HEK293 (cell line): ENCODE results near the gene TXNDC15.
A peak's percentile ranks its signal among the peaks of the same experiment; 100 is the strongest.
"Not testable (repeated sequence)": the region's sequence is repeated elsewhere in the genome, so short reads cannot be mapped to it uniquely, and the experiment has no call there.

Experiments
- CTCF ChIA-PET: fragments of 350-600 bp; formaldehyde crosslinking; extraction: SDS; loops from one replicate; lab custom pipeline; 2021; ENCODE audit warnings: antibody characterized with exemption; lab: Yijun Ruan, JAX
- POLR2A ChIA-PET: fragments of 300-600 bp; formaldehyde crosslinking; extraction: SDS; loops from one replicate; lab custom pipeline; 2020; ENCODE audit warnings: antibody characterized with exemption, inconsistent platforms; lab: Yijun Ruan, JAX
- H3K27ac ChIP-seq: fragments of 200-500 bp; sonication (Bioruptor generic); 2 replicates; pipeline ENCODE4 v1.5.1; 2014; ENCODE audit warnings: low read depth, low read length, control low read depth, inconsistent platforms; ENCODE audit errors: extremely low read depth
- H3K36me3 ChIP-seq, 2 experiments: fragments of 200-500 bp in 1 of 2; sonication (Bioruptor generic) in 1 of 2; 1 replicate in 1 of 2; 2 replicates in 1 of 2; pipeline ENCODE4 v1.5.1; 2014 to 2017; ENCODE audit warnings: inconsistent platforms in 2 of 2, low read length in 2 of 2; ENCODE audit not compliant: control insufficient read depth in 2 of 2, insufficient read depth in 1 of 2
- H3K4me1 ChIP-seq: fragments of 200-500 bp; sonication (Bioruptor generic); 2 replicates; pipeline ENCODE4 v1.5.1; 2014; ENCODE audit warnings: mild to moderate bottlenecking, low read length, inconsistent platforms; ENCODE audit not compliant: control insufficient read depth, insufficient read depth
- H3K4me3 ChIP-seq: 2 replicates; pipeline ENCODE4 v1.5.1; 2011; ENCODE audit warnings: low read depth, mild to moderate bottlenecking, control low read depth, low read length, moderate library complexity
- H3K9me3 ChIP-seq: fragments of 200-500 bp; sonication (Bioruptor generic); 2 replicates; pipeline ENCODE4 v1.5.1; 2014; ENCODE audit warnings: low read depth, low read length, inconsistent platforms; ENCODE audit not compliant: control insufficient read depth, insufficient read depth
- GLI2 ChIP-seq: fragments of 450-650 bp; formaldehyde crosslinking; IDR thresholded peaks from 2 replicates; pipeline ENCODE4; 2017; ENCODE audit warnings: missing biosample characterization, missing genetic modification characterization, low read depth, borderline replicate concordance
- ZBTB8A ChIP-seq: fragments of 450-650 bp; formaldehyde crosslinking; IDR thresholded peaks from 2 replicates; pipeline ENCODE4 v1.5.1; 2016; ENCODE audit warnings: missing biosample characterization, missing genetic modification characterization
- ZFP37 ChIP-seq: fragments of 450-650 bp; formaldehyde crosslinking; IDR thresholded peaks from 2 replicates; pipeline ENCODE4 v1.5.1; 2016; ENCODE audit warnings: missing biosample characterization, missing genetic modification characterization
- ZNF140 ChIP-seq: fragments of 450-650 bp; formaldehyde crosslinking; IDR thresholded peaks from 2 replicates; pipeline ENCODE4 v1.5.1; 2016; ENCODE audit warnings: missing biosample characterization, missing genetic modification characterization
- ZNF202 ChIP-seq: fragments of 450-650 bp; formaldehyde crosslinking; IDR thresholded peaks from 2 replicates; pipeline ENCODE4 v1.5.1; 2016; ENCODE audit warnings: missing biosample characterization, missing genetic modification characterization, borderline replicate concordance
- ZNF266 ChIP-seq: fragments of 450-650 bp; formaldehyde crosslinking; IDR thresholded peaks from 2 replicates; pipeline ENCODE4 v1.5.1; 2016; ENCODE audit warnings: missing biosample characterization, missing genetic modification characterization, low read depth
- ZNF292 ChIP-seq: fragments of 450-650 bp; formaldehyde crosslinking; IDR thresholded peaks from 2 replicates; pipeline ENCODE4 v1.5.1; 2016; ENCODE audit warnings: low read depth, missing biosample characterization, missing genetic modification characterization, borderline replicate concordance
- ZNF394 ChIP-seq: fragments of 450-650 bp; formaldehyde crosslinking; IDR thresholded peaks from 2 replicates; pipeline ENCODE4 v1.5.1; 2016; ENCODE audit warnings: missing biosample characterization, missing genetic modification characterization, mild to moderate bottlenecking, moderate library complexity, borderline replicate concordance
- ZNF426 ChIP-seq: fragments of 450-650 bp; formaldehyde crosslinking; IDR thresholded peaks from 2 replicates; pipeline ENCODE4 v1.5.1; 2017; ENCODE audit warnings: missing biosample characterization, missing genetic modification characterization, mild to moderate bottlenecking, inconsistent platforms, moderate library complexity
- ZNF433 ChIP-seq: fragments of 450-650 bp; formaldehyde crosslinking; IDR thresholded peaks from 2 replicates; pipeline ENCODE4 v1.5.1; 2016; ENCODE audit warnings: missing biosample characterization, missing genetic modification characterization, low read depth
- ZNF501 ChIP-seq: fragments of 450-650 bp; formaldehyde crosslinking; IDR thresholded peaks from 2 replicates; pipeline ENCODE4 v1.5.1; 2016; ENCODE audit warnings: missing biosample characterization, missing genetic modification characterization
- ZNF510 ChIP-seq: fragments of 450-650 bp; formaldehyde crosslinking; IDR thresholded peaks from 2 replicates; pipeline ENCODE4 v1.5.1; 2018; ENCODE audit warnings: mild to moderate bottlenecking, missing genetic modification characterization, missing biosample characterization; ENCODE audit not compliant: insufficient replicate concordance
- ZNF518A ChIP-seq: fragments of 450-650 bp; formaldehyde crosslinking; conservative IDR thresholded peaks from 2 replicates; pipeline ENCODE4 v1.5.1; 2016; ENCODE audit warnings: low read depth, missing biosample characterization, missing genetic modification characterization
- ZNF558 ChIP-seq: fragments of 450-650 bp; formaldehyde crosslinking; IDR thresholded peaks from 2 replicates; pipeline ENCODE4 v1.5.1; 2016; ENCODE audit warnings: missing biosample characterization, missing genetic modification characterization
- ZNF596 ChIP-seq: fragments of 450-650 bp; IDR thresholded peaks from 2 replicates; pipeline ENCODE4 v1.5.0; 2018; ENCODE audit warnings: missing biosample characterization, mild to moderate bottlenecking, missing genetic modification characterization, moderate library complexity
- ZNF623 ChIP-seq: fragments of 450-650 bp; formaldehyde crosslinking; IDR thresholded peaks from 2 replicates; pipeline ENCODE4 v1.5.1; 2016; ENCODE audit warnings: missing biosample characterization, missing genetic modification characterization
- ZNF654 ChIP-seq: fragments of 450-650 bp; formaldehyde crosslinking; IDR thresholded peaks from 2 replicates; pipeline ENCODE4 v1.5.1; 2016; ENCODE audit warnings: low read depth, missing biosample characterization, missing genetic modification characterization
- ZNF664 ChIP-seq: fragments of 450-650 bp; formaldehyde crosslinking; IDR thresholded peaks from 2 replicates; pipeline ENCODE4 v1.5.1; 2016; ENCODE audit warnings: missing biosample characterization, missing genetic modification characterization
- ZNF791 ChIP-seq: fragments of 450-650 bp; formaldehyde crosslinking; IDR thresholded peaks from 2 replicates; pipeline ENCODE4 v1.5.1; 2016; ENCODE audit warnings: missing biosample characterization, missing genetic modification characterization
- ZXDB ChIP-seq: fragments of 450-650 bp; formaldehyde crosslinking; IDR thresholded peaks from 2 replicates; pipeline ENCODE4 v1.5.1; 2016; ENCODE audit warnings: missing biosample characterization, missing genetic modification characterization
- TF ChIP-seq, protein P1 (sequence below): fragments of 450-650 bp; formaldehyde crosslinking; conservative IDR thresholded peaks from 2 replicates; pipeline ENCODE4 v1.5.1; 2016; ENCODE audit warnings: low read depth, missing biosample characterization, missing genetic modification characterization
- TF ChIP-seq, protein P2 (sequence below): fragments of 450-650 bp; formaldehyde crosslinking; IDR thresholded peaks from 2 replicates; pipeline ENCODE4 v1.5.1; 2016; ENCODE audit warnings: missing biosample characterization, missing genetic modification characterization

Gene TXNDC15

DNA sequence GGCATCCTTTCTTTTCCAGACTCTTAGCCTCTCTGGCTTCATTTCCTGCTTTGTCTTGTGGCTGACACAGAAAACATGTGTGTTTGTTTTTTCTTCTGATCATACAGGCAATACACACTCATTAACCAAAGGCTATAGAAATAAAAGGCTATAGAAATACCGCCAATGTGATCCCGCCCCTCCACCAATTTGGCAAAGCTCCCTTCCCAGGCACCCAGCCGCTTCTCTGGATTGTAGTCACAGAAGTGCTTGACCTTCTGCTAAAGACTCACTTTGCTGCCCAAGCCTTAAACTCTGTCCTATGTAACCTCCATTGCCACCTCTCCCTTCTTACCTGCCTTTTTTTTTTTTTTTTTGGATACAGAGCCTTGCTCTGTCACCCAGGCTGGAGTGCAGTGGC is 5.3 kb downstream of the TXNDC15 start (continued):
- TF ChIP-seq ZBTB8A (0 out of 2 replicates have a peak, but pooled peaks have one; percentile 16), ZNF596 (tag by site-specific recombination) (no peak), ZFP37 (tag by site-specific recombination) (no peak)

GRCh38 chr5:134880937-134881336 is 6.8 kb downstream of the TXNDC15 start:
- H3K27ac ChIP-seq, H3K9me3 ChIP-seq, POLR2A ChIA-PET: not testable (repeated sequence)

GRCh38 chr5:134881711-134882110 is 7.5 kb downstream of the TXNDC15 start:
- CTCF ChIA-PET, POLR2A ChIA-PET, H3K4me1 ChIP-seq, H3K36me3 ChIP-seq, H3K4me3 ChIP-seq, H3K9me3 ChIP-seq, H3K27ac ChIP-seq: not testable (repeated sequence)

More at GRCh38 chr5:134880937-134881336, 6.8 kb downstream of the TXNDC15 start:
- H3K4me1 ChIP-seq, CTCF ChIA-PET, H3K4me3 ChIP-seq: not testable (repeated sequence)
- H3K36me3 ChIP-seq, result peaks cover 0 to 12% of the 10 kb centered on the region in 2 experiments; a peak in 1 of 3 replicates
- TF ChIP-seq ZNF266 (peak; percentile 82), ZNF501 (tag by site-specific recombination) (0 out of 2 replicates have a peak, but pooled peaks have one; percentile 52), ZNF664 (tag by site-specific recombination) (0 out of 2 replicates have a peak, but pooled peaks have one; percentile 44), ZBTB8A (peak; percentile 57), ZNF791 (tag by site-specific recombination) (peak; percentile 64; the same call in 1 of the 2 replicates), ZNF623 (tag by site-specific recombination) (peak; percentile 62), ZNF394 (tag by site-specific recombination) (peak; percentile 89; the same call in 1 of the 2 replicates), ZNF510 (tag by site-specific recombination) (peak; percentile 70), ZNF426 (tag by site-specific recombination) (peak; percentile 77), ZNF140 (peak; percentile 77), ZNF292 (tag by site-specific recombination) (0 out of 2 replicates have a peak, but pooled peaks have one; percentile 70), ZNF558 (peak; percentile 66), ZNF433 (tag by site-specific recombination) (peak; percentile 25; the same call in 1 of the 2 replicates), ZNF518A (peak; percentile 85), ZNF202 (0 out of 2 replicates have a peak, but pooled peaks have one; percentile 40), ZXDB (tag by site-specific recombination) (peak; percentile 60), GLI2 (tag by site-specific recombination) (peak; percentile 34; the same call in 1 of the 2 replicates), ZNF654 (tag by site-specific recombination) (peak; percentile 30; the same call in 1 of the 2 replicates)
- TF ChIP-seq, protein P1, sequence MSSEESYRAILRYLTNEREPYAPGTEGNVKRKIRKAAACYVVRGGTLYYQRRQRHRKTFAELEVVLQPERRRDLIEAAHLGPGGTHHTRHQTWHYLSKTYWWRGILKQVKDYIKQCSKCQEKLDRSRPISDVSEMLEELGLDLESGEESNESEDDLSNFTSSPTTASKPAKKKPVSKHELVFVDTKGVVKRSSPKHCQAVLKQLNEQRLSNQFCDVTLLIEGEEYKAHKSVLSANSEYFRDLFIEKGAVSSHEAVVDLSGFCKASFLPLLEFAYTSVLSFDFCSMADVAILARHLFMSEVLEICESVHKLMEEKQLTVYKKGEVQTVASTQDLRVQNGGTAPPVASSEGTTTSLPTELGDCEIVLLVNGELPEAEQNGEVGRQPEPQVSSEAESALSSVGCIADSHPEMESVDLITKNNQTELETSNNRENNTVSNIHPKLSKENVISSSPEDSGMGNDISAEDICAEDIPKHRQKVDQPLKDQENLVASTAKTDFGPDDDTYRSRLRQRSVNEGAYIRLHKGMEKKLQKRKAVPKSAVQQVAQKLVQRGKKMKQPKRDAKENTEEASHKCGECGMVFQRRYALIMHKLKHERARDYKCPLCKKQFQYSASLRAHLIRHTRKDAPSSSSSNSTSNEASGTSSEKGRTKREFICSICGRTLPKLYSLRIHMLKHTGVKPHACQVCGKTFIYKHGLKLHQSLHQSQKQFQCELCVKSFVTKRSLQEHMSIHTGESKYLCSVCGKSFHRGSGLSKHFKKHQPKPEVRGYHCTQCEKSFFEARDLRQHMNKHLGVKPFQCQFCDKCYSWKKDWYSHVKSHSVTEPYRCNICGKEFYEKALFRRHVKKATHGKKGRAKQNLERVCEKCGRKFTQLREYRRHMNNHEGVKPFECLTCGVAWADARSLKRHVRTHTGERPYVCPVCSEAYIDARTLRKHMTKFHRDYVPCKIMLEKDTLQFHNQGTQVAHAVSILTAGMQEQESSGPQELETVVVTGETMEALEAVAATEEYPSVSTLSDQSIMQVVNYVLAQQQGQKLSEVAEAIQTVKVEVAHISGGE (tag by site-specific recombination), result peak; percentile 75
- TF ChIP-seq, protein P2, sequence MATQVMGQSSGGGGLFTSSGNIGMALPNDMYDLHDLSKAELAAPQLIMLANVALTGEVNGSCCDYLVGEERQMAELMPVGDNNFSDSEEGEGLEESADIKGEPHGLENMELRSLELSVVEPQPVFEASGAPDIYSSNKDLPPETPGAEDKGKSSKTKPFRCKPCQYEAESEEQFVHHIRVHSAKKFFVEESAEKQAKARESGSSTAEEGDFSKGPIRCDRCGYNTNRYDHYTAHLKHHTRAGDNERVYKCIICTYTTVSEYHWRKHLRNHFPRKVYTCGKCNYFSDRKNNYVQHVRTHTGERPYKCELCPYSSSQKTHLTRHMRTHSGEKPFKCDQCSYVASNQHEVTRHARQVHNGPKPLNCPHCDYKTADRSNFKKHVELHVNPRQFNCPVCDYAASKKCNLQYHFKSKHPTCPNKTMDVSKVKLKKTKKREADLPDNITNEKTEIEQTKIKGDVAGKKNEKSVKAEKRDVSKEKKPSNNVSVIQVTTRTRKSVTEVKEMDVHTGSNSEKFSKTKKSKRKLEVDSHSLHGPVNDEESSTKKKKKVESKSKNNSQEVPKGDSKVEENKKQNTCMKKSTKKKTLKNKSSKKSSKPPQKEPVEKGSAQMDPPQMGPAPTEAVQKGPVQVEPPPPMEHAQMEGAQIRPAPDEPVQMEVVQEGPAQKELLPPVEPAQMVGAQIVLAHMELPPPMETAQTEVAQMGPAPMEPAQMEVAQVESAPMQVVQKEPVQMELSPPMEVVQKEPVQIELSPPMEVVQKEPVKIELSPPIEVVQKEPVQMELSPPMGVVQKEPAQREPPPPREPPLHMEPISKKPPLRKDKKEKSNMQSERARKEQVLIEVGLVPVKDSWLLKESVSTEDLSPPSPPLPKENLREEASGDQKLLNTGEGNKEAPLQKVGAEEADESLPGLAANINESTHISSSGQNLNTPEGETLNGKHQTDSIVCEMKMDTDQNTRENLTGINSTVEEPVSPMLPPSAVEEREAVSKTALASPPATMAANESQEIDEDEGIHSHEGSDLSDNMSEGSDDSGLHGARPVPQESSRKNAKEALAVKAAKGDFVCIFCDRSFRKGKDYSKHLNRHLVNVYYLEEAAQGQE (tag by site-specific recombination), result peak; percentile 58; the same call in 1 of the 2 replicates
- TF ChIP-seq, all 188 proteins: peak for 20; not testable (repeated sequence) for 168
